GM10248 (cell line): ENCODE results near the gene OLFML3.

Source experiments
- CTCF ChIA-PET: fragments of 300-600 bp; sonication (Branson Sonifier 250); formaldehyde crosslinking; extraction: SDS; loops from one replicate; lab custom pipeline; 2021; ENCODE audit warnings: antibody characterized with exemption; lab: Yijun Ruan, JAX
- POLR2A ChIA-PET: fragments of 350-650 bp; sonication (Branson Sonifier 250); formaldehyde crosslinking; extraction: SDS; loops from one replicate; lab custom pipeline; 2020; ENCODE audit warnings: antibody characterized with exemption; lab: Yijun Ruan, JAX
- DNase-seq: peaks from one replicate; pipeline ENCODE4 v3.0.0; 2012; ENCODE audit errors: extremely low spot score
- CTCF ChIP-seq: IDR thresholded peaks from 2 replicates; pipeline ENCODE4 v1.5.1; 2012; ENCODE audit warnings: mild to moderate bottlenecking, low read depth; ENCODE audit errors: extremely low read depth, missing control alignments, control extremely low read depth

The OLFML3 gene

GRCh38 chr1:113993072-113993471 lies 13.8 kb downstream of the OLFML3 start:
- POLR2A ChIA-PET: no interaction called here
- no peak for TF ChIP-seq CTCF
- CTCF ChIA-PET: no interaction called here
- DNase-seq: no peak

GRCh38 chr1:113993766-113994165 lies 14.5 kb downstream of the OLFML3 start:
- no peak for TF ChIP-seq CTCF
- DNase-seq: no peak
- CTCF ChIA-PET: interaction anchor here (1.3 kb wide), 1 partner anchor 19 kb away, joined by 3 read pairs; no protein-coding TSS in a partner anchor
- POLR2A ChIA-PET: no interaction called here

GRCh38 chr1:113995382-113995781 lies 16.1 kb downstream of the OLFML3 start:
- TF ChIP-seq CTCF: no peak
- DNase-seq: no peak
- ChIA-PET POLR2A (no interaction called here), CTCF (no interaction called here)

- TF ChIP-seq CTCF: no peak
- CTCF ChIA-PET: interaction anchor here (1.6 kb wide), 1 partner anchor 20 kb away, joined by 4 read pairs; no protein-coding TSS in a partner anchor
- DNase-seq: no peak
- POLR2A ChIA-PET: no interaction called here
These were observed 19.1 kb downstream of the OLFML3 start for GRCh38 chr1:113998361-113998760.

- TF ChIP-seq CTCF: no peak
- POLR2A ChIA-PET: no interaction called here
- DNase-seq: no peak
- CTCF ChIA-PET: interaction anchor here (1.6 kb wide), 1 partner anchor 21 kb away, joined by 4 read pairs; no protein-coding TSS in a partner anchor
These were observed 20.0 kb downstream of the OLFML3 start for GRCh38 chr1:113999233-113999632.

GRCh38 chr1:113999799-114000198 lies 20.5 kb downstream of the OLFML3 start:
- DNase-seq: no peak
- POLR2A ChIA-PET: no interaction called here
- no peak for TF ChIP-seq CTCF
- CTCF ChIA-PET: no interaction called here

- ChIA-PET CTCF (no interaction called here), POLR2A (no interaction called here)
- no peak for DNase-seq
- no peak for TF ChIP-seq CTCF
These were observed 21.1 kb downstream of the OLFML3 start for GRCh38 chr1:114000406-114000805.
